Fibroblast of the aortic adventitia (primary cell): ENCODE results near the gene CREB3L4. TPM values are rescaled to one million over a fixed set of nuclear protein-coding genes. Genes with fewer than 3 reads are reported as not detected.

Experiments
- DNase-seq: peaks from one replicate; pipeline ENCODE4 v3.0.0-alpha.2; 2010; ENCODE audit warnings: low read depth
- H3K4me3 ChIP-seq: 2 replicates; pipeline ENCODE4 v1.5.1; 2011; ENCODE audit warnings: low read depth, mild to moderate bottlenecking, control low read depth, low read length, moderate library complexity
- CTCF ChIP-seq: IDR thresholded peaks from 2 replicates; pipeline ENCODE4 v1.5.1; 2011; ENCODE audit warnings: mild to moderate bottlenecking, low read length, control low read depth, inconsistent platforms; ENCODE audit not compliant: insufficient read depth
- total RNA-seq: library from RNA; depleted of rRNA; stranded (reverse); fragments of >200 nt; gene quantifications from 2 replicates; pipeline ENCODE4 v1.2.3, GENCODE V29; 2012; ENCODE audit warnings: low replicate concordance

Gene CREB3L4, protein sequence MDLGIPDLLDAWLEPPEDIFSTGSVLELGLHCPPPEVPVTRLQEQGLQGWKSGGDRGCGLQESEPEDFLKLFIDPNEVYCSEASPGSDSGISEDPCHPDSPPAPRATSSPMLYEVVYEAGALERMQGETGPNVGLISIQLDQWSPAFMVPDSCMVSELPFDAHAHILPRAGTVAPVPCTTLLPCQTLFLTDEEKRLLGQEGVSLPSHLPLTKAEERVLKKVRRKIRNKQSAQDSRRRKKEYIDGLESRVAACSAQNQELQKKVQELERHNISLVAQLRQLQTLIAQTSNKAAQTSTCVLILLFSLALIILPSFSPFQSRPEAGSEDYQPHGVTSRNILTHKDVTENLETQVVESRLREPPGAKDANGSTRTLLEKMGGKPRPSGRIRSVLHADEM
- 3.3 and 5.9 TPM in 2 replicates for total RNA-seq

DNA sequence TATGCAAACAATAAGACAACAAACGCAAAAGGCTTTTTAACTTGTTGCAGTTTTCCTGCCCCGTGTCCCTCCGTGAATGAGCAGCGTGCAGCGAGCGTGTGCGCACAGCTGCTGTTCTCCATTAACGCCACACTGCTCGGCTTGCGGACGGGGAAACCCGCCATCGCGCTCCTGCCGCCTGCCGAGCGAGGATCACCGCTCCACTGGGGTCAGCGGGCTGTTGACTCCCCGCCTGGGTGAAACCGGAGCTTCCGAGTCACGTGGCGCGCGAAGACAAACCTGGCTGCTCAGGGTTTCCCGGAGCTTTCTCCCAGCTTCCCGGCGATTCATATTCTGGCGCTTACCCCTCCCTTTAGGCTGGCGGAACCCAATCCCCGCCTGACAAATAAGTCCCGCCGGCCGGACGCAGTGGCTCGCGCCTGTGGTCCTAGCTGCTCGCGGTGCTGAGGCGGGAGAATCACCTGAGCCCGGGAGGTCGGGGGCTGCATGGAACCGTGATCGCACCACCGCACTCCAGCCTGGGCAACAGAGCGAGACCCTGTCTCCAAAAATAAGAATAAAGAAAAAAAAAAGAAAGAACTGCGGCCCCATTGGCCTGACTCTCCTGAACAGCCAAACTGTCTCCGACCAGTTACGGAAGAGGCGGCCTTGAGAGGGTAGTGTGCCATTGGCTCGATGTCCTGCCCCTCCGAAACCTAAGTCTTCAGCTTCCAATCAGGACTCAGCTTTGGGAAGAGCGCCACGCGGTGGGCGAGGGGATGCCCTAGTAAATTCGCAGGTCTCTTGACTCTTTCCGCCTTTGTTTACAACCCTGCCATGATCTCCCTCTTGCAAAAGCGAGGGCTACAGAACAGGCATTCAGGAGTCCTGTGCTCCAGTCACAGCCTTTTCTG, at the start of gene CREB3L4:
Gene CREB3L4 (plus strand): TSS at position 796 of the 893 bp plus-strand sequence. CDS start 624 bp downstream, outside the sequence.
- peak within 1 kb of the TSS; percentile 77 for H3K4me3 ChIP-seq
- TF ChIP-seq CTCF, result peak; percentile 53
- DNase-seq, result peak; percentile 99

DNA sequence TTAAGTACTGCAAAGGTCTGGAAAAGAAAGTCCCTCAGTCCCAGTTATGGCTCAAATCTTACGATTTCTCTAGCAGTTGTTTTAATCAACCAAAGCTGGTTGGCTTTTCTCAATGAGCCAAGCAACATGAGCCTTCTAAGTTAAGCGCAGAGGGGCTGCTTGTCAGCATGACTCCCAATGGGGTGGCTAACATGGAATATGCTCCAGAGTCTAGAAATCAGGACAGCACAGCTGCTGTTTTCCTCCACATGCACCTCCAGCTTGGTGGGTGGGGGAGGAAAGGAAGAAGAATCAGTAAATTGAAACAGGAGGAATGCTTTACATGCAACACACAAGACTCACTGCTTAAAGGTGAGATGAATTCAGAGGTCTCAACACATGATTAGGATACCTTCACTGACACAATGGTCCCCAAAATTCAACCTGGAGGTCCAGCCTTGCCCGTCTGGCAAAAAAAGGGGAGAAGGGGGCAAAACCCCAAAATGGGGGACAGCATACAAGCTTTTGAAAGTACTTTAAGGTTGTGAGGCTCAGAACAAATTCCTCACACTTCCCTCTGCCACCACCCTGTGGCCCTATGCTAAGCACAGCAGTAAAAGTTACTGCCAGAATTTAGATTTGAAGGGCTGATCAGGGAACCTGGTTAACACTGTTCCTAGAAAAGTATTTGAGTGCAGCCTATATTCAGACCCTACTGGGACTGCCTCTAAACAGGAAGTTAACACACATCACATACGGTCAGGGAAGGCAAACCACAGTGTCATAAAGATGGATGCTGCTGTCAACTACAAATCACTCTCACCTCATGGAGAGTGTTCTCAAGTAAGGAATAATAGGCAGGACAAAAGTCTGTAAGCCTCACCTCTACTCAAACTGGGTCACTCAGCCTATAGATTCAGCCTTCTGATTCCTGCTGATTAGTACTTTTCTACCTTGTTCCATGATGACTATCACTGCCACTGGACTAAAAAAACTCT, 47.5 kb upstream of the CREB3L4 start:
- TF ChIP-seq CTCF, result peak; percentile 51
- peak; percentile 47 for DNase-seq
- H3K4me3 ChIP-seq, result peak overlapping the region; percentile 91

GRCh38 chr1:153921080-153921802, 46.5 kb upstream of the CREB3L4 start:
- peak overlapping the region; percentile 91 for H3K4me3 ChIP-seq
- no peak for DNase-seq
- TF ChIP-seq CTCF, result no peak

DNA sequence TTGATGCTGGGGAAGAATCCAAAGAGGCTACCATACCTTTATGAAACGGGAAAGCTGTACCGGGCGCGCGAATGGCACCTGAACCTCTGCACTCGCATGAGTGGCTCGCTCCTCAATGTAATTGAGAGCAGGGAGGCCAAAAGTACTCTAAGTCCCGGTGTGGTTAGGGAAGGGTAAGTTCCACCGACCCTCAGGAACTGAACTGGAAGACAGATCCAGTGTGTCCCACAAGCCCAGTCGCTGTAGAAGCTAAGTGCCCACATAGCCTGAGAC, 46.0 kb upstream of the CREB3L4 start:
- TF ChIP-seq CTCF, result no peak
- no peak for DNase-seq
- peak overlapping the region; percentile 91 for H3K4me3 ChIP-seq

DNA sequence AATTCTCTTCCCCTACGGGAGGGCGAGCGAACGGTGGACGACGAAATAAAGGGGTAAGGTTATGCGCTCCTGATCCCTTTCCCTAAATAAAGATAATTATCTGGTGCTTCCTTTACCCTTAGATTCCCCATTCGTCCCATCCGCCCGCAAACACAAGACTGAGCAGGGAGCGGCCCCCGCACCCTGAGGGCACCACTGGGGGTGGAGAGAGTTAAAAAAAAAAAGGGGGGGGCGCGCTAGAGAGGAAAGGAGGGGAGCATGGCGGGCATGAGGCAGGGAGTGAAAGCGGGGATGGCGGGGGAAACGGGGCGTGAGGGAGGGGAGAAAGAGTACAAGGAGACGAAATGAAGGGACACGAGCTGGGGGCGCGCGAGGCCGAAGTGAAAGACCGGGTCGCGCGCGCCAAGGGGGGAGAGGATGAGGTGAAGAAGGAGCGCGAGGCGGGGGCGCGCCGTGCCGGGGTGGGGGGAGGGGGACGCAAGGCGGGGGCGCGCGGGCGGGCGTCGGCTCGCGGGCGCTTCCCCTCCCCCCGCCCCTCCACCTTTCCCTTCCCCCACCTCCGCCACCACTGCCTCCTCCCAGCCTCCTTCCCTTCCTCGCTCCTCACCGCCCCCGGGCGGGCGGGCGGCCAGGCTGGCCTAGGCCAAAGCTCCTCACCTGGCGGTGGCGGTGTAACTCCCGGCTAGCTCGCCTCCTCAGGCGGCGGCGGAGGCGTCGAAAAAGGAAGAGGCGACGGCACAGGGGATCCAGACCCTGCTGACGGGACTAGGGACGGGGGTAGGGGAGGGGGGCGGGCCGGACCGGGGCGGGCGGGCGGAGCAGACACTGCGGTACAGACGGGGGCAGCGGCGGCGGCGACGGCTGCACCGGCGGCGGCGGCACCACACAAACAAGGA, 45.4 kb upstream of the CREB3L4 start:
- peak; percentile 10 for TF ChIP-seq CTCF
- peak overlapping the region; percentile 91 for H3K4me3 ChIP-seq
- DNase-seq, result no peak
